A204.1 (cell line): Measurements from ENCODE around the gene NSUN2.

Experiments
- FAIRE-seq: peaks from 2 replicates; lab custom pipeline; 2012; peaks lifted over from hg19 to GRCh38; lab: Jason Lieb, UNC

The NSUN2 gene

DNA sequence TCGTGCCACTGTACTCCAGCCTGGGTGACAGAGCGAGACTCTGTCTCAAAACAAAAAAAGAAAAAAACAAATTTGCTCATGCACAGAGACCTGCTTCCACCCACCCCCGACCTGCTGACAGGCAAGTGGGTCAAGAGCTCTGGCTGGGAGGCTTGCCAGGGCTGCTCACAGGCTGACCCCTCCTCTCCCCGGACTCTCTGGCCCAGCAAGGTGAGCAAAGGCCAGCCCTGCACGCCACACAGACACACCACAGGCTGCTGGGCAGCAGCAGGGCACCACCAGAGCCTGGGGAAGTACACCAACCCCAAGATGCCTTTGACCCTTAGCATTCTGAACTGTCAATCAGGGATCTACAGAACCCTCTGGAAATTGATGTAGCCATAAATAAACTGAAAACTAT, 29.2 kb downstream of the NSUN2 start:
- no peak for FAIRE-seq

- FAIRE-seq = no peak
These were observed 30.4 kb downstream of the NSUN2 start for GRCh38 chr5:6602441-6602840.

GRCh38 chr5:6601816-6602215, 31.0 kb downstream of the NSUN2 start:
- FAIRE-seq = no peak

GRCh38 chr5:6601271-6601670, 31.6 kb downstream of the NSUN2 start:
- FAIRE-seq = no peak

- FAIRE-seq = no peak
These were observed 33.1 kb downstream of the NSUN2 start for GRCh38 chr5:6599739-6600138.

GRCh38 chr5:6598351-6598900, 34.4 kb downstream of the NSUN2 start:
- no peak for FAIRE-seq

DNA sequence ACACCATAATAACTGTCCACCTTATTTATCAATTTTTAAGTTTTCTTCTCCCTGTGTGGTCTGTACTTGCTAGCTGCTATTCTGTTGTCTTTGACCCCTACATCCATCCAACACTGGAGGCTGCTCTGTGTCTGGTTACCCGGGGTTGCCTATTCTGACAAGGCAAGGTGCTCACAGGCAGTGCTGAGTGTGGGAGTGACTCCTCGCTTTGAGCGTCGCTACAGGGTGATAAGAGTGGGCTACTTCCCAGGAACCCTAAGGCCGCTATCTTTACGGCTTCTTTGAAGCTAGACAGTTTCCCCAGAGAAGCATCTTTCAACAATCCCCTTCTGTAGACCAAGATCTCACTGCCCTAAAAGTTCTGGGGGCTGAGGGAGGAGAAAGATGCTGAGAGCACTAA, 35.3 kb downstream of the NSUN2 start:
- FAIRE-seq = no peak

DNA sequence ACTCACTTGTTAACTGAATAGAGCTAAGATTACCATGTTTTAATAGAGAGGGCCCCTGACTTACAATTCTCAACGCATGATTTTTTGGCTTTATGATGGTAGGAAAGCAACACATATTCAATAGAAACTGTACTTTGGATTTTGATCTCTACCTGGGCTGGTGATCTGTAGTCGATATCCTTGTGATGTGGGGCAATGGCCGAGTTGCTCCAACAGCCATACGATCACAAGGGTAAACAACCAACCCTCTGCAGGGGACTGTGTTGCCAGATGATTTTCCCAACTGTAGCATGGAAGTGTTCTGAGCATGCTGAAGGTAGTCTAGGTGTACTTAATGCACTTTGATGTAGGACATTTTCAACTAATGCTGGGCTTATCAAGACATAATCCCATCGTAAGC, 36.5 kb downstream of the NSUN2 start:
- FAIRE-seq = no peak

GRCh38 chr5:6595405-6595804, 37.4 kb downstream of the NSUN2 start:
- FAIRE-seq = no peak

DNA sequence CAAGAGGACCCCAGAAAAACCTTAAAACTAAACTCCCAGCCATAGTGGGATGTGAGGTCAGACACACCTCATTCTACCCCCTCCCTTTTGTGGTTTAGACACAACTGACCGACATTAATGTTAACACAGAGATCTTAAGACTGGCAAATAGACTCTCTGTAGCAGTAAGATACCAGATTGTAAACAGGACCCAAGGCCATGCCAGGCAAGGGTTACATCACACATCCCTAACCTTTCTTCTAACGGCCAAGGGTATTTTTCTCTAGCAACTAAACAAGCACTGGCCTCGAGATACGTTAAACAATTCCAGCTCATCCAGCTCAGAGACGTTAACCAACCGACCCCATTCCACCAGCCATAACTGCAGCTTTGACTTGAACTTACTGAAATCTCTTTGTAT, 38.8 kb downstream of the NSUN2 start:
- FAIRE-seq = no peak

DNA sequence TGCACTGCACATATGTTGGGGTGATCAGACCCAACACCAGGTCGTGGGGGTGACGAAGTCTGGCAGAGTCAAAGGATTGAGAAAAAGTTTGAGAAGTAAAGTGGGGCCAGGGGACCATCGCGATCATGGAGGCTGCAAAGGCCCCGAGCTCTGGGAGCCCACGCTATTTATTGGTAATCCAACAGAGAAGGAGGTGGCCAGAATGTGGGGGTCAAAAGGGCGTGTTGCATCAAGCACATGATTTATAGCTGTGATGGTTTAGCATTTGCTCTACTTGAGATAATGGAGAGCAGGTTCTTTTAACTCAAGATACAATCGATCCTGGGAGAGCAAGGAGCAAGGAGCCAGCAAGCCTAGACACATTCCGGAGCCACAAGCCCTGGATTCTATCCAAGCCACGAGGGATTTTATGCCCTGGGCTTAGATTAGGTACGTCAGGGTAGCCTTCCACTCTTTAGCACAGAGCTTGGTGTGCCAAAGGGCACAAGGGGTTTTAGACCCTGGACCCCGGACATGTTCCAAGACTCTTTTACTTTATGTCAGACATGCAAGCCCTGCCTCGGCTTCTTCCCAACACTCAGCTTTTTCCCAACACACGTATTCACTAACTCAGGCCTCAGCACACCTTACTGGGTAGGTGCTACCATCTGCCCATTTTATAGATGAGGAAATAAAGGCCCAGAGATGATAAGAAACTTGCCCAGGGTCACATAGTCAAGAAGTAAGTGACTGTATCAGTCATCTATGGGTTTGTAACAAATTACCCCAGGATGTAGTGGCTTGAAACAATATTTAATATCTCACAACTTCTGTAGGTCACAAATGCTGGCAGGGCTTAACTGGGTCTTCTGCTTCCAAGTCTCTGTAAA, 39.5 kb downstream of the NSUN2 start:
- FAIRE-seq = no peak

- no peak for FAIRE-seq
These were observed 40.2 kb downstream of the NSUN2 start for GRCh38 chr5:6592601-6593000.

- no peak for FAIRE-seq
These were observed 41.1 kb downstream of the NSUN2 start for GRCh38 chr5:6591671-6592288.

DNA sequence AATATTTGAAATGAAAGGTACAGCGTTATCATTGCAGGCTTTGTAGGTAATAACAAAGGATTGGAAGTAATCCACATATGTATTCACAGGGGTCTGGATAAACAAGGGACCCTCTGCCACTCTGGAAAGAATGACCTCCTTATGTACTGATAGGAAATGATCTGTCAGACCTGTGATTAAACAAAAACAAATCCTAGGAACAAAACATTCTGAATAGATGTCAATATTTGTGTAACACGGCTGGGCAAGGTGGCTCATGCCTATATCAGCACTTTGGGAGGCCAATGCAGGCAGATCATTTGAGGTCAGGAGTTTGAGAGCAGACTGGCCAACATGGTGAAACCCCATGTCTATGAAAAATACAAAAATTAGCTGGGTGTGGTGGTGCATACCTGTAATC, 42.3 kb downstream of the NSUN2 start:
- no peak for FAIRE-seq

DNA sequence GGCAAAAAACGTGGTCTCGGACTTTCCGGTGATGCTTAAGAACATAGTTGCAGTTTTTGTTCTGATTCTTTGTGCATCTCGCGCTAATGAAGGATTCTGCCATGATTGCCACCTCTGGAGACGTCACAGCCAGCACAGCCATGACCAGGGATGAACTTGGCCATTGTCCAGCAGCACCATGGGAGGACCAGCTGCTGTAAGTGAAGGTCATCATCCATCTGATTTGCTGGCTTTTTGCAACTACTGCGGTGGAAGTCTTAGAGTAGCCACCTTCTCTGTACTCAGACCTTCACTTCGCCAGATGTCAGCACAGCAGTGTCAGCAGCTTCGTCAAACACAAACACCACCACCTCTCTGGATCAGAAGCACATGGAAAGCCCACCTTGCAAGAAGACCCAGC, 45.7 kb downstream of the NSUN2 start:
- FAIRE-seq = no peak

DNA sequence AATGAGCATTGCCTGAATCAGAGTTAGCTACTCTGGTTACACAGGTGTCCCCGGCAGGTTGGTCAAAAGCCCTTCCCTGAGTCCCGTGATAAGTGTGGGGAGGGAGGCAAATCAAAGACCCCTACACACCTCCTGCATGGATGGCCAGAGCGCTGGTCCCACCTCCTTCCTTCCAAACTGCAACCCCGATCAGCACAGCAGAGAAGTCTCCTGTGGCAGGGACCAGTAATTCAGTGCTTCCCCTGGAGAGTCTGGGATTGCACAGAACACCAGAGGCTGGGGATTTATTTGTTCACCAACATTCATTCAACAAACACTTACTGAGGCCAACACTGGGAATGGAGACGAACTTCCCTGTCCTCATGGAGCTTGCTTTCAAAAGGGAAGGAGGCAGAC, 46.2 kb downstream of the NSUN2 start:
- FAIRE-seq = no peak

- no peak for FAIRE-seq
These were observed 46.8 kb downstream of the NSUN2 start for GRCh38 chr5:6585939-6586646.

- FAIRE-seq = no peak
These were observed 47.7 kb downstream of the NSUN2 start for GRCh38 chr5:6585168-6585567.

GRCh38 chr5:6584727-6585126, 48.1 kb downstream of the NSUN2 start:
- FAIRE-seq = no peak

DNA sequence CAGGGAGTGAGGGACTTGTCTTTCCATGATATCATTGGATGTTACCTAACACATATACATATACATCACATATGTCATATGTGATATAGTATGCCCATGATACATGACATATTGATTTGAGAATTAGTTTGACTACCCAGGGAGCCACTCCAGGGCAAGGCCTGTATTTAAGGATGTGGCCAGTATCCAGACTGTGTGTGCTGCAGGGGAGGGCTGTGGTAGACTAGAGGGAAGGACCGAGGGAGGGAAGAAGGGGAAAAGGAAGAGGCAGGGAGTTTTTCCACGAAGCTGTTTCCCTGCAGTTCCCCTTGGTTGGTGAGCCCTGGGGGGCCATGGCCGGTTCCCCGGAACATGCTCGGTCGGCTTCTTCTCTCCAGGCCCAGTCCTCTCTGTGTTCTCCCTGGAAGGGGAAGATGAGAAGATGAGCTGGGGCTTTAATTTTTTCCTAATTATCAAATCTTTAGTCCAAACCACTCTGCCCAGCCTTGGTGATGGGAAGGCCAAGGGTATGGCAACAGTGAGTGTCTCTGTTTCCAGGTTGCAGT, 48.7 kb downstream of the NSUN2 start:
- no peak for FAIRE-seq

GRCh38 chr5:6583049-6583880, 49.6 kb downstream of the NSUN2 start:
- no peak for FAIRE-seq

- FAIRE-seq = no peak
These were observed 50.3 kb downstream of the NSUN2 start for GRCh38 chr5:6582507-6583048.
